Stimulated activated CD4-positive, alpha-beta T cell treated with anti-CD3 and anti-CD28 coated beads, TNF-alpha, amount 100 ng/mL, for 24 hours (primary cell): Measurements from ENCODE around the gene FNDC8.
"Not testable (repeated sequence)": the region's sequence is repeated elsewhere in the genome, so short reads cannot be mapped to it uniquely, and the experiment has no call there.

Source experiments
- DNase-seq, 3 experiments: peaks; one replicate each; pipeline ENCODE4 v3.0.0-alpha.2; 2020; ENCODE audit warnings: low read depth in 3 of 3

FNDC8 gene

GRCh38 chr17:35121315-35121714, at the start of gene FNDC8:
FNDC8 (plus strand) TSS chr17:35121615; CDS start chr17:35121694, 79 bp downstream.
- no peak for DNase-seq

GRCh38 chr17:35073183-35073790, 48.1 kb upstream of the FNDC8 start:
- no peak for DNase-seq

- no peak for DNase-seq
Observed at GRCh38 chr17:35073991-35074627, 47.3 kb upstream of the FNDC8 start.

GRCh38 chr17:35074711-35075707, 46.4 kb upstream of the FNDC8 start:
- no peak for DNase-seq

GRCh38 chr17:35076874-35077273, 44.5 kb upstream of the FNDC8 start:
- DNase-seq: no peak

- DNase-seq: no peak
Observed at GRCh38 chr17:35079547-35080423, 41.6 kb upstream of the FNDC8 start.

- no peak for DNase-seq
Observed at GRCh38 chr17:35080536-35080935, 40.9 kb upstream of the FNDC8 start.

- no peak for DNase-seq
Observed at GRCh38 chr17:35081638-35082037, 39.8 kb upstream of the FNDC8 start.

- no peak for DNase-seq
Observed at GRCh38 chr17:35082073-35082657, 39.2 kb upstream of the FNDC8 start.

GRCh38 chr17:35083071-35083470, 38.3 kb upstream of the FNDC8 start:
- DNase-seq: no peak

GRCh38 chr17:35084987-35085386, 36.4 kb upstream of the FNDC8 start:
- DNase-seq: no peak

- no peak for DNase-seq
Observed at GRCh38 chr17:35086164-35086563, 35.3 kb upstream of the FNDC8 start.

- DNase-seq: no peak
Observed at GRCh38 chr17:35086931-35087573, 34.4 kb upstream of the FNDC8 start.

- DNase-seq: no peak
Observed at GRCh38 chr17:35087731-35088355, 33.6 kb upstream of the FNDC8 start.

GRCh38 chr17:35088356-35088880, 33.0 kb upstream of the FNDC8 start:
- no peak for DNase-seq

- DNase-seq: peak; percentile 80 to 88 (median 82)
Observed at GRCh38 chr17:35088881-35089585, 32.4 kb upstream of the FNDC8 start.

- peak in 1 of 3 experiments; percentile 53 for DNase-seq
Observed at GRCh38 chr17:35089586-35090296, 31.7 kb upstream of the FNDC8 start.

- DNase-seq: not testable (repeated sequence)
Observed at GRCh38 chr17:35090707-35091106, 30.7 kb upstream of the FNDC8 start.
